ENCODE results near the gene TDRD9.

- TF ChIP-seq POLR2A (IDR thresholded peaks at IDR 0.05; ENCODE audit: low read depth, low read length) (no peak), POLR2AphosphoS5 (IDR thresholded peaks at IDR 0.05; ENCODE audit: low read depth, low read length) (no peak)
Measured at GRCh38 chr14:104016873-104017650, 88.8 kb downstream of the TDRD9 start.

Measured in GM12891 (cell line).